Activated CD4-positive, alpha-beta T cell treated with anti-CD3 and anti-CD28 coated beads, Interleukin-2, amount 10 ng/mL, durations not matched to agents 7 days and 5 days (primary cell): Measurements from ENCODE around the gene TTC21A. TPM values are rescaled to one million over a fixed set of nuclear protein-coding genes. Genes with fewer than 3 reads are reported as not detected.
"Not testable (repeated sequence)": the region's sequence is repeated elsewhere in the genome, so short reads cannot be mapped to it uniquely, and the experiment has no call there.

Source experiments
- CTCF ChIA-PET: fragments of 350-600 bp; sonication (Branson Sonifier 250); formaldehyde crosslinking; loops from one replicate; lab custom pipeline; 2021; ENCODE audit warnings: antibody characterized with exemption; lab: Charles Lee
- POLR2A ChIA-PET: fragments of 350-600 bp; sonication (Branson Sonifier 250); formaldehyde crosslinking; loops from one replicate; lab custom pipeline; 2021; ENCODE audit warnings: antibody characterized with exemption; lab: Charles Lee
- DNase-seq: peaks from one replicate; pipeline ENCODE4 v3.0.0-alpha.2; 2020
- H3K27ac Mint-ChIP-seq: one replicate; pipeline ENCODE4 v1.8.0; 2021; ENCODE audit warnings: mild to moderate bottlenecking, moderate library complexity, mixed read lengths
- H3K27me3 Mint-ChIP-seq: one replicate; pipeline ENCODE4 v1.8.0; 2021; ENCODE audit warnings: mixed read lengths
- H3K36me3 Mint-ChIP-seq: one replicate; pipeline ENCODE4 v1.8.0; 2021; ENCODE audit warnings: low read depth, mixed read lengths
- H3K4me1 Mint-ChIP-seq: one replicate; pipeline ENCODE4 v1.8.0; 2021; ENCODE audit warnings: mixed read lengths
- H3K4me3 Mint-ChIP-seq: one replicate; pipeline ENCODE4 v1.8.0; 2021; ENCODE audit warnings: mild to moderate bottlenecking, moderate library complexity, mixed read lengths
- H3K9me3 Mint-ChIP-seq: one replicate; pipeline ENCODE4 v1.8.0; 2021; ENCODE audit warnings: mixed read lengths
- total RNA-seq, 2 experiments: library from RNA; stranded (reverse); gene quantifications; one replicate each; pipeline ENCODE4 v1.2.3, GENCODE V29; 2021

The TTC21A gene
- total RNA-seq, 2 experiments from 2014 or later, result 3.8 to 5.1 TPM

- POLR2A ChIA-PET, result no interaction called here
- Mint-ChIP-seq H3K9me3 (no peaks in the 10 kb centered on the region), H3K4me3 (no peak overlapping the region), H3K27ac (no peak overlapping the region), H3K27me3 (no peaks in the 10 kb centered on the region), H3K4me1 (peaks cover 9% of the 10 kb centered on the region), H3K36me3 (no peaks in the 10 kb centered on the region)
- no peak for DNase-seq
- CTCF ChIA-PET, result interaction anchor here (4.1 kb wide), 1 partner anchor 11 kb away, joined by 30 read pairs; no protein-coding TSS in a partner anchor
Observed at GRCh38 chr3:39169712-39170111, 62.2 kb downstream of the TTC21A start.

GRCh38 chr3:39170461-39170860, 63.0 kb downstream of the TTC21A start:
- no peaks in the 10 kb centered on the region for H3K27me3 Mint-ChIP-seq
- peaks cover 7% of the 10 kb centered on the region for H3K4me1 Mint-ChIP-seq
- no peak for DNase-seq
- H3K36me3 Mint-ChIP-seq, result no peaks in the 10 kb centered on the region
- no peak overlapping the region for H3K4me3 Mint-ChIP-seq
- CTCF ChIA-PET, result interaction anchor here (4.1 kb wide), 1 partner anchor 12 kb away, joined by 30 read pairs; no protein-coding TSS in a partner anchor
- no peak overlapping the region for H3K27ac Mint-ChIP-seq
- no peaks in the 10 kb centered on the region for H3K9me3 Mint-ChIP-seq
- POLR2A ChIA-PET, result no interaction called here

GRCh38 chr3:39170877-39171276, 63.4 kb downstream of the TTC21A start:
- CTCF ChIA-PET, H3K36me3 Mint-ChIP-seq, DNase-seq, H3K4me3 Mint-ChIP-seq, H3K27ac Mint-ChIP-seq, H3K27me3 Mint-ChIP-seq, H3K9me3 Mint-ChIP-seq, POLR2A ChIA-PET, H3K4me1 Mint-ChIP-seq: not testable (repeated sequence)

GRCh38 chr3:39171860-39172259, 64.4 kb downstream of the TTC21A start:
- Mint-ChIP-seq H3K27ac (no peak overlapping the region), H3K4me1 (peaks cover 11% of the 10 kb centered on the region), H3K36me3 (no peaks in the 10 kb centered on the region), H3K4me3 (no peak overlapping the region), H3K27me3 (no peaks in the 10 kb centered on the region), H3K9me3 (no peaks in the 10 kb centered on the region)
- DNase-seq, result no peak
- ChIA-PET POLR2A (no interaction called here), CTCF (interaction anchor here (0.6 to 2.3 kb wide), 8 partner anchors 9 to 208 kb away, joined by 3 to 9 read pairs (median 4); no protein-coding TSS in a partner anchor)

GRCh38 chr3:39173318-39174125, 66.0 kb downstream of the TTC21A start:
- Mint-ChIP-seq H3K4me1 (peaks cover 22% of the 10 kb centered on the region), H3K4me3 (no peak overlapping the region), H3K27me3 (no peaks in the 10 kb centered on the region), H3K27ac (no peak overlapping the region), H3K36me3 (no peaks in the 10 kb centered on the region), H3K9me3 (no peaks in the 10 kb centered on the region)
- ChIA-PET POLR2A (no interaction called here), CTCF (interaction anchor here (1.1 to 2.3 kb wide), 5 partner anchors 11 to 118 kb away, joined by 3 to 9 read pairs (median 4); no protein-coding TSS in a partner anchor)
- DNase-seq, result no peak

- Mint-ChIP-seq H3K9me3 (no peaks in the 10 kb centered on the region), H3K27ac (peak overlapping the region; percentile 51), H3K27me3 (no peaks in the 10 kb centered on the region), H3K36me3 (no peaks in the 10 kb centered on the region), H3K4me3 (no peak overlapping the region), H3K4me1 (peaks cover 46% of the 10 kb centered on the region)
- ChIA-PET POLR2A (no interaction called here), CTCF (interaction anchor here (1.1 to 1.3 kb wide), 6 partner anchors 9 to 115 kb away, joined by 3 to 4 read pairs (median 4); no protein-coding TSS in a partner anchor)
- no peak for DNase-seq
Observed at GRCh38 chr3:39176025-39176714, 68.7 kb downstream of the TTC21A start.

GRCh38 chr3:39177708-39178332, 70.3 kb downstream of the TTC21A start:
- H3K36me3 Mint-ChIP-seq, result no peaks in the 10 kb centered on the region
- CTCF ChIA-PET, result interaction anchor here (1.1 to 3.8 kb wide), 8 partner anchors 12 to 229 kb away, joined by 3 to 25 read pairs (median 6); partner anchors contain the start of gene RPSA
- POLR2A ChIA-PET, result interaction anchor here (1.1 kb wide), 1 partner anchor 30 kb away, joined by 3 read pairs; no protein-coding TSS in a partner anchor
- H3K4me3 Mint-ChIP-seq, result peak overlapping the region; percentile 67
- H3K4me1 Mint-ChIP-seq, result peaks cover 49% of the 10 kb centered on the region
- peak; percentile 68 for DNase-seq
- H3K27ac Mint-ChIP-seq, result peak overlapping the region; percentile 66
- no peaks in the 10 kb centered on the region for H3K9me3 Mint-ChIP-seq
- no peaks in the 10 kb centered on the region for H3K27me3 Mint-ChIP-seq

- POLR2A ChIA-PET, result interaction anchor here (1.1 kb wide), 1 partner anchor 31 kb away, joined by 3 read pairs; no protein-coding TSS in a partner anchor
- H3K4me1 Mint-ChIP-seq, result peaks cover 49% of the 10 kb centered on the region
Observed at GRCh38 chr3:39178553-39178952, 71.1 kb downstream of the TTC21A start.

GRCh38 chr3:39180183-39180545, 72.7 kb downstream of the TTC21A start:
- CTCF ChIA-PET, result interaction anchor here (0.9 to 3.8 kb wide), 5 partner anchors 10 to 111 kb away, joined by 3 to 25 read pairs (median 9); no protein-coding TSS in a partner anchor
- Mint-ChIP-seq H3K36me3 (no peaks in the 10 kb centered on the region), H3K27ac (peak overlapping the region; percentile 16), H3K9me3 (no peaks in the 10 kb centered on the region), H3K27me3 (no peaks in the 10 kb centered on the region), H3K4me1 (peaks cover 49% of the 10 kb centered on the region), H3K4me3 (peak overlapping the region; percentile 75)
- POLR2A ChIA-PET, result no interaction called here
- DNase-seq, result no peak

More at GRCh38 chr3:39178553-39178952, 71.1 kb downstream of the TTC21A start:
- Mint-ChIP-seq H3K36me3 (no peaks in the 10 kb centered on the region), H3K27me3 (no peaks in the 10 kb centered on the region), H3K4me3 (peak overlapping the region; percentile 63), H3K9me3 (no peaks in the 10 kb centered on the region), H3K27ac (peak overlapping the region; percentile 65)
- no peak for DNase-seq
- CTCF ChIA-PET, result interaction anchor here (1.1 to 3.8 kb wide), 8 partner anchors 11 to 228 kb away, joined by 3 to 25 read pairs (median 6); partner anchors contain the start of gene RPSA

GRCh38 chr3:39180546-39181346, 73.3 kb downstream of the TTC21A start:
- Mint-ChIP-seq H3K27me3 (no peaks in the 10 kb centered on the region), H3K27ac (peak overlapping the region; percentile 57), H3K4me1 (peaks cover 49% of the 10 kb centered on the region), H3K9me3 (no peaks in the 10 kb centered on the region), H3K4me3 (peak overlapping the region; percentile 75), H3K36me3 (no peaks in the 10 kb centered on the region)
- DNase-seq, result peak; percentile 90
- POLR2A ChIA-PET, result no interaction called here
- CTCF ChIA-PET, result interaction anchor here (0.9 to 3.8 kb wide), 7 partner anchors 9 to 111 kb away, joined by 3 to 25 read pairs (median 5); no protein-coding TSS in a partner anchor

GRCh38 chr3:39181408-39182335, 74.2 kb downstream of the TTC21A start:
- Mint-ChIP-seq H3K4me1 (peaks cover 40% of the 10 kb centered on the region), H3K4me3 (peak overlapping the region; percentile 60), H3K36me3 (no peaks in the 10 kb centered on the region)

More at GRCh38 chr3:39181408-39182335, 74.2 kb downstream of the TTC21A start:
- DNase-seq, result no peak
- peak overlapping the region; percentile 57 for H3K27ac Mint-ChIP-seq
- H3K9me3 Mint-ChIP-seq, result no peaks in the 10 kb centered on the region
- ChIA-PET POLR2A (no interaction called here), CTCF (interaction anchor here (1.4 kb wide), 2 partner anchors 9 to 107 kb away, joined by 4 to 5 read pairs; no protein-coding TSS in a partner anchor)
- no peaks in the 10 kb centered on the region for H3K27me3 Mint-ChIP-seq
